ENCODE results near the gene RSPH4A. TPM values are rescaled to one million over a fixed set of nuclear protein-coding genes. Genes with fewer than 3 reads are reported as not detected.
"Not testable (repeated sequence)": the region's sequence is repeated elsewhere in the genome, so short reads cannot be mapped to it uniquely, and the experiment has no call there.

RSPH4A gene
- polyA plus RNA-seq (2013, experiment 1 of 2; ENCODE audit: insufficient read length), result 0.07 TPM
- polyA plus RNA-seq (2013, experiment 2 of 2; ENCODE audit: insufficient read length), result 0.07 TPM

DNA sequence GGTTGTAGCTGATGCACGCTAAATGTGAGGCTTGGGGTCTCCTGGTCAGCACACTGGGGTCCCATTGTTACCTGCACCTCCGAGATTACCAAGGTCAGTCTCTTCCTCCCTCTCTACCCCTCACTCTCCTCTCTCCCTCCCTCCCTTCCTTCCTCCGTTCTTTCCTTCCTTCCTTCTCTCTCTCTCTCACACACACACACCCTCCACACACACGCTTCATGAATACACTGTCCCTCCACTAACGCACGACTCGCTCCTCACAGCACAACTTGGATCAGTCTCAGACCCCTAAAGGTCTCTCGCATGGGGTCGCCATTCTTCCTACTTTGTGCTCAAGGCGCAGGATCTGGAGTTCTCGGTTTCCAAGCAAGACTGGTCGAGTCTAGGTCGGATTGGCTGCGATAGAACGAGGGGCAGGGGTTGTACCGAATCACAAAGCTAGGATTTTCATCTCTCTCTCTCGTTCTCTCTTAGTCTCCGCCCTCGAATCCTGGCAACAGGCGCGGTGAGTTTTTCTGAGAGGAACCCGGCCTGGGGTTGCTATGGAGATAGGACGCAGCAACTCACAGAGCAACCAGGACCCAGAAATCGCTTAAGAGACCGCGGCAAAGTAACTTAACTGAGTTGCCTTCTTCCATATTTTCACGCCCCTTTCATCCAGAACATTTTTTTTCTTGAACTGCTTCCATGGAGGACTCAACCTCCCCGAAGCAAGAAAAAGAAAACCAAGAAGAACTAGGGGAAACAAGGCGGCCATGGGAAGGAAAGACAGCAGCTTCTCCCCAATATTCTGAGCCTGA is at the start of gene RSPH4A:
RSPH4A (plus strand) TSS at position 543 of the 800 bp plus-strand sequence; CDS start at position 688, 145 bp downstream.
- peak; percentile 97 for DNase-seq

DNA sequence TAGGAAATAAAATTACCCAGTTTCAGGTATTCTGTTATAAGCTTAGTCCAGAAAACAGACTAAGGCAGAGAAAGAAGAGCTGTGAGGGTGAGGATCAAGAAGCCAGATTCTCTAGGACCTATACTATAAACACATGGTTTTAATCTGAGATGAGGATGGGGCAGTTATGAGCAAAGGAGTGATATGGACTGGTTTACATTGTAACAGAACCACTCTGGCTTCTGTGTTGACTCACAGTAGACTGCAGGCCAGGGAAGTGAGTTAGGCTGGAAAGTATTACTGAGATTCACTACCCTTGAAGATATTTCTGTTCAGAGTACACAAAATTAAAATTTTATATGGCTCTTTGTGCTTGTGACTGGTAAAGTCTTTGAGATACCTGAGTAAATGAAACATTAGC is 48.2 kb upstream of the RSPH4A start:
- no peak for DNase-seq

DNA sequence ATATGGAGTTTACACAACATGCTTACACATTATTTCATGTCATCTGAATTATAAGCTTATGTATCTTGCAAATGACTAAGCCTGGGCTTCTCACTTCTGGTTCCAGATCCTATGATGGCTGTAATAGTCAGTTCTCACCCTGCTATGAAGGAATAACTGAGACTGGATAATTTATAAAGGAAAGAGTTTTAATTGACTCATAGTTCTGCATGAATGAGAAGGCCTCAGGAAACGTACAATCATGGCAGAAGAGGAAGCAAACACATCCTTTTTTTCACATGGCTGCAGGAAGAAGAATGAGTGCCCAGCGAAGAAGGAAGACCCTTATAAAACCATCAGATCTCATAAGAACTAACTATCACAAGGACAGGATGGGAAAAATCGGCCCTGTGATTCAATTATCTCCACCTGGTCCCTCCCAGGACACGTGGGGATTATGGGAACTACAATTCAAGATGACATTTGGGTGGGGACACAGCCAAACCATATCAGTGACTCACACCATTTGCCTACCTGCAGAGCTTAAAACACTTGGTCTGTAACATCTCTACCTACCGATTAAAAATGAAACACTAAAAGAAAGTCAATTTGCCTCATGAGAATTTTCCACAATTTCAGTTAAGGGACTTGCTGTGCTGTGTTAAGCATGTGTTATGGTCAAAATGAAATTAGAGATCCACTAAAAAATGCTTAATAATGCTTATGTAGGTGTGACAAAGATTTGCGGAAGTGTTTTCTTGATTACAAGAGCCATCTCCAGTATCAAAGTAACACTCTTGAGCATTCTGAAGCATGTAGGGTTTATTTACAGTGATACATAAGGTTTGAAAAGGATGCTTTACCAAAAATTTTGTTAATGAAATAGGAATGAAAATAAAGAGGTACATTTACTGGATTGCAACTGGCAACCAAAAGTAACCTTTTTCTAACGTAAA is 47.2 kb upstream of the RSPH4A start:
- no peak for DNase-seq

DNA sequence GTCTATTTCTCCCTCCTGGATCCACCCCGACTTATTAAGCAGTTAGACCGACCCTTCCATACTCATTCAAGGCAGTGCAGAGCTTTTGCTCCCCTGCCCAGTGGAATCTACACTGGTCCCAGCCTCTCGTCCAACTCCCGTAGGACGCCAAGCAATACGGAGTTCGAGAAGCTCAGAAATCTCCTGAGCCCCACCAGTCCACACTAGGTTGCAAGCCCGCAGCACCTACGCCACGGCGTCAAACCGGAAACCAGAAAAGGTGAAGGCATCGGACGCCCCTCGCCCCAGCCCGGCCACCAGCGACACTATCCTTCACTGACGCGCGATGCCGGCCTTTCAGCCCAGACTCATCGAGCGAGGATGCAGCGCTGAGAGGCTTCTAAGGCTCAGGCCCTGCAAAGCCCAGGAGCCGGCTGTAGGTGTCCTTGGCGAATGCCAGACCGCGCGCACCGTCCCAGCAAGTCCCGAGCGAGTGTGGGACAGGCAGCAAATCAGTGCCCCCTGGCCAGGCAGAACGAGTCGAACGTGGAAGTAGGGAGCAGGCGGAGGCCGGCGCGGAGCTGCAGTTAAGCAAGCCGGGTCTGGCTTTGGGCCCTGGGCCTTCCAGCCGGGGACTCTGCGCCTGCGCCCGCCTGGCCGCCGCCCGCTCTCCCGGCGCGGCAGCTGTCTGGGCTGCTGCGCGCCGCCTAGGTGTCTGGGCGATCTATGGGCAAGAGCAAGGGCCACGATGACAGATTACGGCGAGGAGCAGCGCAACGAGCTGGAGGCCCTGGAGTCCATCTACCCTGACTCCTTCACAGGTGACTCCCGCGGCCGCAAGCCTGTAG is 45.2 kb upstream of the RSPH4A start, which contains the start of gene RWDD1:
RWDD1 (plus strand) TSS at position 649 of the 827 bp plus-strand sequence; CDS start at position 728, 79 bp downstream.
- DNase-seq, result peak; percentile 100

DNA sequence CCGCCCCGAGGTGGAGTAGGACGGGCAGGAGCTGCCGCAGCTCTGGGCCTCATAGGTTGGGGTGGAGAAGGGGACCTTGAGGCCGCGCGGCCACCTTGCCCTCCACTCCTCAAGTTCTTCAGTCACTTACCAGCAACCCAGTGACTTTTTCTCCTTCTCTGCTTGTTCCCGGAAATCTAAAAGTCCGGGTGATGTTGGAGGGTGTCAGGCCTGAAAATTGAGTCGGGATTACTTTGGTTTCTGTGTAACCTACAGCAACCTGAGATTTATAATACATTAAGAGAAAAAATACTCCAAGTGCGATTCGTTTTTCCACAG is 44.6 kb upstream of the RSPH4A start:
- DNase-seq, result no peak

DNA sequence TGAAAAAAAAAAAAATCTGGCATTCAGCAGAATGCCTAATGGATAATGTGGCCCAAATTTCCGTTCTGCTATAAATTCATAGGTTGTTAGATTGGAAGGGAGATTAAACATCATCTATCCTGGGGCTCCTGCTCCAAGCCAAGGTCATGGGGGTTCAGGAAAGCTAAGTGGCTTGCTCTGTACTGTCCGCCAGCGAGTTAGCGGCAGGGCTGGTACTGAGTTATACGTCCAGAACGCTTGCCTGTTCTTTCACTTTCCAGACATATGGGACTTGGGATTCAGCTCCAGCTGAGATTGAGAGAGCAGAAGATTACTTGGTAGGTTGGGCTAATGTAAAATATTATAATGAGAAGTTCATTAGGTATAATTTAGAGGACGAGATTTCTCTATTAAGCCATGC is 44.1 kb upstream of the RSPH4A start:
- peak; percentile 36 for DNase-seq

DNA sequence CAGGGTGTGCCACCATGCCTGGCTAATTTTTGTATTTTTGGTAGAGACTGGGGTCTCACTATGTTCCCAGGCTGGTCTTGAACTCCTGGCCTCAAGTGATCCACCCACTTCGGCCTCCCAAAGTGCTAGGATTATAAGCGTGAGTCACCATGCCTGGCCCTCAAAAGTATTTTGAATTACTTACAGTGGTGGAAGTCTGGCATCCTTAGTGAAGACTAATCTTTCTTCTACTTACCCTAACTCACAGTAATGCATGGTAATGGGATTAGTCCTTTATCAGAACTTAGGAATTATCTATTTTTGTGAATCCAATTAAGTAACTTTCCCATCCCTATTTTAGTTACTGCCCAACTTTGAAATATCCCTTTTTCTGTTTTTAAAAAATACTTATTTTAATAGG is 41.1 kb upstream of the RSPH4A start:
- no peak for DNase-seq

DNA sequence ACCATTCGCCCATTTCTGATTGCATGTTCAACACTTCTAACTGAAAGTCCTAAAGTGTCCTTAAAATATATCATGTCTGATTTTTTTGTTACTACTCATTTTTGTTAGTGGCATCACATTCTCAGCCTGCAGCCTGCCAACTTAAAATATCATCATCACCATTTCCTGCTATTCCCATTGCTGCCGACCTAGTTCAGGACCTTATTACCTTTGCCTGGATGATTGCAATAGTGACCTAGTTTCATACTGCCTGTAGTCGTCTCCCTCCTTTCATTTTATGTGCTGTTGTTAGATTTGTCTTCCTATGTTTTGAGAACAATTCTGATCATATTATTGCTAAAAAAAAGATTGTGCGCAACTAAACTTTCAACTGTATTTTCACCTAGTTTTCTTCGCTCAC is 38.8 kb upstream of the RSPH4A start:
- DNase-seq, result no peak

DNA sequence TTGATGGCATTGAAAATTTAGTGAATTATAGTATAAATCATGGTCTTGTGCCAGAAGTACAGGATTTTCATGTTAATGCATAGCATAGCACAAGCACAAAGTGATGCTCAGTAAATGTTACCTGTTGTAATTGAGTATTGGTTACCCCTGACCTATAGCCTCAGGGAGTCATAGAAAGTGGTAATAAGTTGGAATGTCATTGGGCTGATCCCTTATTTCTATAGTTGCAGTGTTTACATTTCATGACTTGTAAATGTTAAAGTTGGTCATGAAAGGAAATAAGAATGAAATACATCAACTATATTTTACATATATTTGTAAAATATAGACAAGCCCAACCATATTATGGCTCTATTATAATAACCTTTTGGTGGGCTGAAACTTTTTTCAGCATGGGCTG is 37.9 kb upstream of the RSPH4A start:
- no peak for DNase-seq

DNA sequence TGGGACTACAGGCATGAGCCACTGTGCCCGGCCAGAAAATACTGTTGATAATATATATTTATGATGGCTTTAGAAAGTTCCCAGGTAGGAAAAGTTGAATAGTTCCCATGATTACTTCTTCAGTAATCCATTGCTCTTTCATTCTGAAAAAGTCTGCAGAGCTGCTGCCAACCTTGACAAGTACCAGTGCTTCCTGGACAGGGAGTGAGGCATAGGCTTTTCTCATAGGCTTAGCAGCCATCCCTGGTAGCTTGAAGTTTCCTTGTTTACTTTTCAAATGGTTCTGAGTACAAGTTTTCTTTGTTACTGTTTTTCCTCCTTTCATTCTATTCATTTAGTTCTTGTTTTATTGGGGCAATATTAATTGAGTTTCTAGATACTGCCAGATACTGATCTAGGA is 37.1 kb upstream of the RSPH4A start:
- DNase-seq, result no peak

DNA sequence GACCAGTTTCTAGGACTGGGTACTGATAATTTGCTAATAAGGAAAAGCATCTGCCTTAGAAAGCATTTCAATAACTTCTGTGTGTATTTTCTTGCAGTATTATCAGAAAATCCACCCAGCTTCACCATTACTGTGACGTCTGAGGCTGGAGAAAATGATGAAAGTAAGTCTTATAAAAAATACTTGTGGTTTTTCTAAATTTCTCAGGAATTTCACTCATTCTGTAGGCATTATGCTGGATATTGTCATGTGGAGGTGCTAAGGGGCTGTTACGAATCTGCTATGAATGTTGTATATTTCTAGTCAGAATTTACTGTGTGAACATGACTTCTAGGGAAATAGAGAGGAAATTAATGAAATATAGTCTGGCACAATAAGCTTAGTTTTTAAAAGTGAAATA is 36.1 kb upstream of the RSPH4A start:
- DNase-seq, result peak; percentile 56

DNA sequence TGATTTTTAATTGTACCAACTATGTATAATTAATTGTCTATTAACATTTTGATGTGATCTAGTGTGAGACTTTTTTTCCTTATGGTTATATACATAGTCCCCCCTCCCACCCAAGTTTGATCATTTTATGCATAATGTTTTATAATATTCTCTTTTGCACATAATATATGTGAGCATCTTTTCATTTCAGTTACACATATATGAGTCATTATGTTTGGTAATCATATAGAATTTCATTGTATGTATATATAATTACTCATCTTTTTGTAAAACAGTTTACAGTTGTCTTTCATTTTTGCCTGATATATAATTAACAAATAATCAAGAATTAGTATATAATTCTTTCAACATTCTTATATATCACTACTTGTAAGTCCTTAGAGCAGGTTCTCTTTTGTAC is 30.0 kb upstream of the RSPH4A start:
- DNase-seq, result no peak

DNA sequence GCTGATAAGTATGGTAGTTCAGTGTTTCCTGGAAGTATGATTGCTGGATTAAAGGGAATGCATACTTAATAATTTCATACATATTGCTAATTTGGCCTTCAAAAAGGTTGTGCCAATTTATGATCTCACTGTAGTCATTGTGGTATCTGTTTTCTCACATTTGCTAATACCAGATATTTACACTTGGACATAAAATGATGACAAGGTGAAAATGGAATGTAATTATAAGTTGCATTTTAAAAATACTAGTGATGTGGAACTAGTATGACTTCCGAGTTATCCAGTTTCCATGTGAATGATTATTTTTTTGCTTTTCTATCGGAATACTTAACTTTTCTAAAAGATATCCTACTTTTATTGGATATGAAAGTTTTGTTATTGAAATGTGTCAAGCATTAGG is 29.5 kb upstream of the RSPH4A start:
- no peak for DNase-seq

DNA sequence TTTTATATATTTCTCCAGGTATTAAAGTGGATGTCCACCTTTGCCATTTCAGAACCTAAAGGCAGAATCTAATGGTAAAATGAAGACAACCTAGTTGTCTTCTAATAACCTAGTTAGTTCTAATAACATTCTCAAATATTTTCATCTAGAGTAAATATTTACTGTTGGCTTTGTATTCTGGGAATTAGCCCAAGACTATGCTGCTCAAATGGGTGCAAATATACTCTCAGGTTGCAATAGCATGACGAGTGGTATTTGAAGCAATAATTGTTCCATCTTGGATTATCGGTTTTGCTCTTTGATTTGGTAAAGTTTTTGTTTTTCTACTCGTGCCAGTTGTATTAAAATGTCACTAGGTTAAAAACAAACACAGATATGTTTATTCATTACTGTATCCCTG is 21.0 kb upstream of the RSPH4A start:
- DNase-seq, result no peak

DNA sequence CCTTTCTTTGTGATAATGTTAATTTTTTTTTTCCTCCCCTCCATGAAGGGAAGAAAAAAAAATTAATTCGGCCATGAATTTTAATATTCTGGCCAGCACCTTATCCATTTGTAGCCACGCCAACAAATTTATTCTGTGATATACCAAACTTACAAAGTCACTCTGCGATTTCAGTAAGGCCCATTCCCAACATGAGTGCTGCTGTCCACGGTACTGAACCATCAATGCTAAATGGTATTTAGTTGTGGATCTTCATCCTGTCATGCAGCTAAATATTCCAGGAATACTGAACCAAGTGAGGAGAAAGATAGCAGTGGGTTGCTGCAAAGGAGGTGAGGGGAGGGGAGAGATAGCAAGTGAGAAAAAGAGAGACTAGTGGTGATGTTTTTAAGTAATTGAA is 19.5 kb upstream of the RSPH4A start:
- peak; percentile 40 for DNase-seq

DNA sequence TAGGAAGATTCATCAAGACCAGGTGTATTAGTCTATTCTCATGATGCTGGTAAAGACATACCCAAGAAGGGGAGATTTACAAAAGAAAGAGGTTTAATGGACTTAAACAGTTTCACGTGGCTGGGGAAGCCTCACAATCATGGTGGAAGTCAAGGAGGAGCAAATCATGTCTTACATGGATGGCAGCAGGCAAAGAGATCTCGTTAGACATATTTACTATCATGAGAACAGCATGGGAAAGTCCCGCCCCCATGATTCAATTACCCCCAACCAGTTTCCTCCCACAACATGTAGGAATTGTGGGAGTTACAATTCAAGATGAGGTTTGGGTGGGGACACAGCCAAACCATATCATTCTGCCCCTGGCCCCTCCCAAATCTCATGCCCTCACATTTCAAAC is 12.4 kb upstream of the RSPH4A start:
- DNase-seq, result not testable (repeated sequence)

DNA sequence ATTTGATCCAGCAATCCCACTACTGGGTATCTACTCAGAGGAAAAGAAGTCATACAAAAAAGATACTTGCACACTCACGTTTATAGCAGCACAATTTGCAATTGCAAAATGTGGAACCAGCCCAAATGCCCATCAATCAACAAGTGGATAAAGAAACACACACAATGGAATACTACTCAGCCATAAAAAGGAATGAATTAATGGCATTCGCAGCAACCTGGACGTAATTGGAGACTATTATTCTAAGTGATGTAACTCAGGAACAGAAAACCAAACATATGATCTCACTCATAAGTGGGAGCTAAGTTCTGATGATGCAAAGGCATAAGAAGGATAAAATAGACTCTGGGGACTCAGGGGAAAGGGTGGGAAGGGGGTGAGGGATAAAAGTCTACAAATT is 11.4 kb upstream of the RSPH4A start:
- not testable (repeated sequence) for DNase-seq

DNA sequence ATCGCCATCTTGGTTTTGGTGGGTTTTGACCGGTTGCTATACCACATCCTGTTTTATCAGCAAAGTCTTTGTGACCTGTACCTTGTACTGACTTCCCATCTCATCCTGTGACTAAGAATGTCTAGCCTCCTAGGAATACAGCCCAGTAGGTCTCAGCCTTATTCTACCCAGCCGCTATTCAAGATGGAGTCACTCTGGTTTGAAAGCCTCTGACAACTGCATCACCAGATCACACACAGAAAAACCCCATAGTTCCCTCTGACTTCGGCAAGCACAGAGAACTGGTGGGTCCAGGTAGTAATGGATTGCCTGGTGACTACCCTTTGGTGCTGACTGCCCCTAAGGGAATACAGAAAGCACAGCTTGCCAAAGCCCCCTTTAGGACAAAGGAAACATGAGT is 10.3 kb upstream of the RSPH4A start:
- DNase-seq, result no peak

DNA sequence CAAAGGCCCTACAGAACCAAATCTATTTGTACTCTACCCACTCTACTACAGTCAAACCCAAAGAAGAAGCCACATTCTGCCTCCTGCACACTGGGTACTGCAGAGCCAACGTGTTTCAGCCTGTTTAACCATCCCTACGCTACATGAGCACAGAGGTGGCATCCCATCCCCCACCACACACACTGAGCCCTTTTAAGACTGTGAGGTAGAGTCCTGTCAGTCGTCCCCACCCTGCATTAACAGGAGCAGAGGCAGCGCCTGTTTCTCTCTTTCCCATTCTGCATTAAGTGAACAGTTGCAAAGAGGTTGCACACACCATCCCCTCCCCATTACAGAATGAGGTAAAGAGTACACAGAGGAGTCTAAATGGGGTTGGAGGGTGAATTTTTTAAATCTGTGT is 5.2 kb upstream of the RSPH4A start:
- DNase-seq, result no peak

DNA sequence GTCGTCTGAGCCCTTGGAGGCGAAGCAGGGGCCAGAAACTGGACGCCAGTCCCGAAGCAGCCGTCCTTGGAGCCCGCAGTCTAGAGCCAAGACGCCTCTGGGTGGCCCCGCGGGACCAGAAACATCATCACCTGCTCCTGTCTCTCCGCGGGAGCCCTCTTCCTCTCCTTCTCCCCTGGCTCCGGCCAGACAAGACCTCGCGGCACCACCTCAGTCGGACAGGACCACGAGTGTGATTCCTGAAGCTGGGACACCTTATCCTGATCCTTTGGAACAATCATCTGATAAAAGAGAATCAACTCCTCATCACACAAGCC is 416 bp downstream of the RSPH4A start:
- peak; percentile 7 for DNase-seq

DNA sequence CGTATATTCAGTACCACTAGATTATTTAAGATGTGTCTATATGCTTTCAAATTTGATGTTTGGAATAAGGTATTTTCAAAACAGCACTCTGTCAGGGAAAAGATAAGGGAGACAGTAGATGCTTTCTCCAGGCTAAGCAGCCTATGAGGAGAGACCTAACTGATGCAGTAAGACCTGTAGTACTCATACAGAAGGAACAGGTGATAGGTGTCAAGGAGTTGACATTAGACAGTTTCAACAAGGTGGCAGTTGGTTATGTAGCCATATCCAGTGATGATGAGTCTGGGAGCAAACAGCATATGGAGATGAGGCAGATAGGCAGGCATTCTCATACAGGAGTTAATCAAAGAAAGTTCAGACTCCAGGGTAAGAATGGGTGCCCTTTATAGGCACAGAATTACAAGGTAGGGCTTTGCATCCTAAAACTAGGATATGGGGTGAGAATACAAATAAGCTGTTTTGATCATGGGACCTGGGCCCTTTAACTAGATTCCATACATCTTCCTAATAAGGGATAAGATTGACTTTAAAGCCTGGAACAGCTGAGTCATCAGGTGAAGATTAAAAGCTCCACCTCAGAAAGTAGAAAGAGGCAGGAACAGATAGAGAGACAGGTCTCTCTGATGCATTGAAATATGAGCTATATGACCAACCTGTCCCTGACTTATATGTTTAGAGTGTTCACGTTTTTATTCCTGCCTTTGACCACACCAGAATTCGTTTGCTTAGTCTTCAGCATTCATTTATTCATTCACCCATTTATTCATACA is 7.9 kb downstream of the RSPH4A start:
- no peak for DNase-seq

DNA sequence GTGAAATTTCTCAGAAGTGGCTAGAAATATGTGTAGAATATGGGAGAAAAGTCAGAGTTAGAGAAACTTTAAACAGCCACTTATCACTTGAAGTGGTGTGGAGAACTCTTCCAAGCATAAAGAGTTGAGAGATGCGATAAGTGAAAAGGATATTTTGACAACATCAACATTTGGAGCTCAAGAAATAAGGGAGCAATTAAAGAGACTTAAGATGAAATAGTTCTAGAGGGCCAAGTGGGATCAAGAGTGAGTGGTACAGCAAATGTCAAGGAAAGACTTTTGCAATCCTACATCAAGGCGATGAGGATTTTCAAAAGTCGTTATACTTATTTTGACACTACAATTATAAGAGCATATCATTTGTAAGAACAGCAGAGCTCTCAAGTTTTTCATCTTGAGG is 9.6 kb downstream of the RSPH4A start:
- no peak for DNase-seq
